ENCODE measurements around the gene ZNF219.

The ZNF219 gene

DNA sequence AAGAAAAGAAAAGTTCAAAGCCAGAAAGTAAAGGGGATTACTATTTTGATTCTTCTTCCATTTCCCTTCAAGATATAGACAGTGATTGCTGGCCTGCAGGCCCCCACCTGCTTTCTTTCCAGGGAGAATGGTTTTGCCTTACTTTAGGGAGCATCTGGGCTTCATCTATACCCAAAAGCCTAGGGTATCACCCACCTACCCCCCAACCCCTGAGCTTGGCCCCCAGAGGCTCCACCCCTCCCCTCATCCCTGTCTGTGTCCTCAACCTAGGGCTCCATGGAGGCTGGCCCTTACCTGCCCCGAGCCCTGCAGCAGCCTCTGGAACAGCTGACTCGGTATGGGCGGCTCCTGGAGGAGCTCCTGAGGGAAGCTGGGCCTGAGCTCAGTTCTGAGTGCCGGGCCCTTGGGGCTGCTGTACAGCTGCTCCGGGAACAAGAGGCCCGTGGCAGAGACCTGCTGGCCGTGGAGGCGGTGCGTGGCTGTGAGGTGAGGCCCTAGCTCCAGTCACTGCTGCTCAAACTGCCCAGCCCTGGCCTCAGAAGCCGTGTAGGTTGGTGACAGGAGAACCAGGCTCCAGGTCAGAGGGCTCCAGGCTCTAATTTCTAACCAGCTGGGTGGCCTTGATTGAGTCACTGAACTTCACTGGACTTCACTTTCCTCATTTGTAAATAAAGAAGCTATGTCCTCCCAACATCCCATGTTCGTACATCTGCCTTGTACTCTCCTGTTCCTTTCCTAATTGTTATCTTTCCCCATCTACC is 14.7 kb downstream of the ZNF219 start:
- H3K9ac ChIP-seq, result no peak overlapping the region
- TF ChIP-seq, protein P1, sequence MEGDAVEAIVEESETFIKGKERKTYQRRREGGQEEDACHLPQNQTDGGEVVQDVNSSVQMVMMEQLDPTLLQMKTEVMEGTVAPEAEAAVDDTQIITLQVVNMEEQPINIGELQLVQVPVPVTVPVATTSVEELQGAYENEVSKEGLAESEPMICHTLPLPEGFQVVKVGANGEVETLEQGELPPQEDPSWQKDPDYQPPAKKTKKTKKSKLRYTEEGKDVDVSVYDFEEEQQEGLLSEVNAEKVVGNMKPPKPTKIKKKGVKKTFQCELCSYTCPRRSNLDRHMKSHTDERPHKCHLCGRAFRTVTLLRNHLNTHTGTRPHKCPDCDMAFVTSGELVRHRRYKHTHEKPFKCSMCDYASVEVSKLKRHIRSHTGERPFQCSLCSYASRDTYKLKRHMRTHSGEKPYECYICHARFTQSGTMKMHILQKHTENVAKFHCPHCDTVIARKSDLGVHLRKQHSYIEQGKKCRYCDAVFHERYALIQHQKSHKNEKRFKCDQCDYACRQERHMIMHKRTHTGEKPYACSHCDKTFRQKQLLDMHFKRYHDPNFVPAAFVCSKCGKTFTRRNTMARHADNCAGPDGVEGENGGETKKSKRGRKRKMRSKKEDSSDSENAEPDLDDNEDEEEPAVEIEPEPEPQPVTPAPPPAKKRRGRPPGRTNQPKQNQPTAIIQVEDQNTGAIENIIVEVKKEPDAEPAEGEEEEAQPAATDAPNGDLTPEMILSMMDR (IDR thresholded peaks at IDR 0.05), result no peak
- no peak overlapping the region for H3K27ac ChIP-seq
- peaks cover 4% of the 10 kb centered on the region for H3K79me2 ChIP-seq
- H3K4me1 ChIP-seq, result peaks cover 6% of the 10 kb centered on the region
- H3K4me2 ChIP-seq (ENCODE audit: low read length), result no peak overlapping the region
- H3K4me3 ChIP-seq (ENCODE audit: low read depth, low read length), result no peak overlapping the region
- no peaks in the 10 kb centered on the region for H3K36me3 ChIP-seq (ENCODE audit: control insufficient read depth, insufficient read depth, low read length)
- no peaks in the 10 kb centered on the region for H3K27me3 ChIP-seq (ENCODE audit: control insufficient read depth, insufficient read depth, low read length)
- no peak overlapping the region for H2AFZ ChIP-seq
- no peaks in the 10 kb centered on the region for H3K9me3 ChIP-seq (ENCODE audit: control insufficient read depth, low read length)

DNA sequence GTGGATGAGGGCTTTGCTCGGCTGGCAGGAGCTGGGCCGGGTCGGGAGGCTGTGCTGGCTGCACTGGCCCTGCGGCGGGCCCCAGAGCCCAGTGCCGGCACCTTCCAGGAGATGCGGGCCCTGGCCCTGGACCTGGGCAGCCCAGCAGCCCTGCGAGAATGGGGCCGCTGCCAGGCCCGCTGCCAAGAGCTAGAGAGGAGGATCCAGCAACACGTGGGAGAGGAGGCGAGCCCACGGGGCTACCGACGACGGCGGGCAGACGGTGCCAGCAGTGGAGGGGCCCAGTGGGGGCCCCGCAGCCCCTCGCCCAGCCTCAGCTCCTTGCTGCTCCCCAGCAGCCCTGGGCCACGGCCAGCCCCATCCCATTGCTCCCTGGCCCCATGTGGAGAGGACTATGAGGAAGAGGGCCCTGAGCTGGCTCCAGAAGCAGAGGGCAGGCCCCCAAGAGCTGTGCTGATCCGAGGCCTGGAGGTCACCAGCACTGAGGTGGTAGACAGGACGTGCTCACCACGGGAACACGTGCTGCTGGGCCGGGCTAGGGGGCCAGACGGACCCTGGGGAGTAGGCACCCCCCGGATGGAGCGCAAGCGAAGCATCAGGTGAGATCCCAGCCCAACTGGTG is 16.8 kb downstream of the ZNF219 start:
- no peak overlapping the region for H2AFZ ChIP-seq
- H3K9ac ChIP-seq, result no peak overlapping the region
- TF ChIP-seq, protein P1 (IDR thresholded peaks at IDR 0.05), result no peak
- H3K4me2 ChIP-seq (ENCODE audit: low read length), result no peak overlapping the region
- no peaks in the 10 kb centered on the region for H3K4me1 ChIP-seq
- no peaks in the 10 kb centered on the region for H3K36me3 ChIP-seq (ENCODE audit: control insufficient read depth, insufficient read depth, low read length)
- no peak overlapping the region for H3K27ac ChIP-seq
- peaks cover 4% of the 10 kb centered on the region for H3K79me2 ChIP-seq
- no peaks in the 10 kb centered on the region for H3K27me3 ChIP-seq (ENCODE audit: control insufficient read depth, insufficient read depth, low read length)
- H3K4me3 ChIP-seq (ENCODE audit: low read depth, low read length), result no peak overlapping the region
- no peaks in the 10 kb centered on the region for H3K9me3 ChIP-seq (ENCODE audit: control insufficient read depth, low read length)

DNA sequence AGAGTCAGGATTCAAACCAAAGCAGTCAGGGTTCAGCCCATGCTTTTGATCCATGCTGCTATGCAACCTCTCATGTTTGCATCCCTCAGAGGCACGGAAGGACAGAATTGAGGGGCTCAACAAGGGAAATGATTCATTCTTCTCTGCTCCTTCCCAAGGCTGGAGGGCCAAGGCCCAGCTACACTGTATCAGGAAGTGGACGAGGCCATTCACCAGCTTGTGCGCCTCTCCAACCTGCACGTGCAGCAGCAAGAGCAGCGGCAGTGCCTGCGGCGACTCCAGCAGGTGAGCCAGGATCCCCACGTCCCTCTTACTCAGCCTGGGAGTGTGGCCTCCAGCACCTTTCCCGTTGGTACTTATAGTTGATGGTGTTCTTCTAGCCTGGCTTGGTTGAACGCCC is 19.7 kb downstream of the ZNF219 start:
- no peak overlapping the region for H3K9ac ChIP-seq
- H3K36me3 ChIP-seq (ENCODE audit: control insufficient read depth, insufficient read depth, low read length), result no peaks in the 10 kb centered on the region
- TF ChIP-seq, protein P1 (IDR thresholded peaks at IDR 0.05), result no peak
- no peak overlapping the region for H3K4me2 ChIP-seq (ENCODE audit: low read length)
- no peak overlapping the region for H3K4me3 ChIP-seq (ENCODE audit: low read depth, low read length)
- H3K79me2 ChIP-seq, result peaks cover 10% of the 10 kb centered on the region
- H3K4me1 ChIP-seq, result peaks cover 2% of the 10 kb centered on the region
- no peaks in the 10 kb centered on the region for H3K9me3 ChIP-seq (ENCODE audit: control insufficient read depth, low read length)
- no peak overlapping the region for H2AFZ ChIP-seq
- no peaks in the 10 kb centered on the region for H3K27me3 ChIP-seq (ENCODE audit: control insufficient read depth, insufficient read depth, low read length)
- no peak overlapping the region for H3K27ac ChIP-seq

DNA sequence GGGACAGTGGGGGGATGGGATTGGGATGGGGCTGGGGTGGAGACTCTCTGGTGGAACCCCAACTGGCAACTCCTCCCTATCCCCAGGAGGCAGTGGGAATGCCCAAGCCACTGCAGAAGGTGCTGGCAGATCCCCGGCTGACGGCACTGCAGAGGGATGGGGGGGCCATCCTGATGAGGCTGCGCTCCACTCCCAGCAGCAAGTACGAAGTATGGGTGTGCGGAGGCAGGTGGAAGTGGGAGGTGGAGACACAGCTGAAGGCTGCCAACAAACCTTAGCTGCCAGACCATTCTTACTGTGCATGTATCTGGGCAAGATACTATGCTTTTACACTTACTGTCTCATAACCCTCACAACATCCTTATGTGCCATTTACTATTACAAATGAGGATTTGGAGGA is 20.2 kb downstream of the ZNF219 start:
- Histone ChIP-seq H3K4me1 (peaks cover 2% of the 10 kb centered on the region), H3K4me3 (ENCODE audit: low read depth, low read length) (no peak overlapping the region), H3K36me3 (ENCODE audit: control insufficient read depth, insufficient read depth, low read length) (no peaks in the 10 kb centered on the region), H3K27ac (no peak overlapping the region), H3K79me2 (peaks cover 10% of the 10 kb centered on the region), H3K9ac (no peak overlapping the region), H3K27me3 (ENCODE audit: control insufficient read depth, insufficient read depth, low read length) (no peaks in the 10 kb centered on the region), H3K4me2 (ENCODE audit: low read length) (no peak overlapping the region), H2AFZ (no peak overlapping the region), H3K9me3 (ENCODE audit: control insufficient read depth, low read length) (no peaks in the 10 kb centered on the region)
- TF ChIP-seq, protein P1 (IDR thresholded peaks at IDR 0.05), result no peak
